Mesenteric fat pad (tissue), 1 donor: ENCODE results near the gene LRRC26. TPM values are rescaled to one million over a fixed set of nuclear protein-coding genes. Genes with fewer than 3 reads are reported as not detected.

Experiments
- DNase-seq: peaks from one replicate; pipeline ENCODE4 v3.0.0-alpha.2; 2020; ENCODE audit warnings: low spot score
- total RNA-seq: library from RNA; stranded (reverse); fragmentation: NEBNext Ultra II Directional; extraction: Animal tissue kit (Norgen Biotek cat#: 25700); gene quantifications from one replicate; pipeline ENCODE4 v1.2.1, GENCODE V29; 2021
- donor health status: DM: yes; HTN: yes; CAD: no.

LRRC26 gene
- total RNA-seq, 1 donor from 2014 or later: not detected

- no peak for DNase-seq
These were observed 671 bp downstream of the LRRC26 start for GRCh38 chr9:137168904-137169856.

- no peak for DNase-seq
These were observed 1.3 kb downstream of the LRRC26 start for GRCh38 chr9:137168573-137168903.

GRCh38 chr9:137167747-137168572 lies 1.9 kb downstream of the LRRC26 start:
- no peak for DNase-seq

GRCh38 chr9:137167277-137167746 lies 2.5 kb downstream of the LRRC26 start:
- DNase-seq: no peak

GRCh38 chr9:137166380-137167229 lies 3.2 kb downstream of the LRRC26 start:
- no peak for DNase-seq

- DNase-seq: no peak
These were observed 4.5 kb downstream of the LRRC26 start for GRCh38 chr9:137165250-137165836.

GRCh38 chr9:137164370-137165249 lies 5.2 kb downstream of the LRRC26 start:
- no peak for DNase-seq

- no peak for DNase-seq
These were observed 6.0 kb downstream of the LRRC26 start for GRCh38 chr9:137163805-137164204.

- DNase-seq: no peak
These were observed 6.5 kb downstream of the LRRC26 start for GRCh38 chr9:137163365-137163715.

- DNase-seq: no peak
These were observed 7.1 kb downstream of the LRRC26 start for GRCh38 chr9:137162505-137163364.

- no peak for DNase-seq
These were observed 8.0 kb downstream of the LRRC26 start for GRCh38 chr9:137161558-137162486.

GRCh38 chr9:137160716-137161557 lies 8.9 kb downstream of the LRRC26 start:
- no peak for DNase-seq

GRCh38 chr9:137160054-137160425 lies 9.8 kb downstream of the LRRC26 start:
- no peak for DNase-seq

- no peak for DNase-seq
These were observed 10.5 kb downstream of the LRRC26 start for GRCh38 chr9:137159105-137160053.

- DNase-seq: no peak
These were observed 11.2 kb downstream of the LRRC26 start for GRCh38 chr9:137158625-137159024.
